Muscle of back (tissue), 13 donors: ENCODE data around the gene ARL11. TPM values are rescaled to one million over a fixed set of nuclear protein-coding genes. Genes with fewer than 3 reads are reported as not detected.
A peak's percentile ranks its signal among the peaks of the same experiment; 100 is the strongest.
"Not testable (repeated sequence)": the region's sequence is repeated elsewhere in the genome, so short reads cannot be mapped to it uniquely, and the experiment has no call there.

ENCODE experiments used
- DNase-seq, 3 donors: peaks; one replicate each; pipeline versions ENCODE4 v3.0.0 to v3.0.0-alpha.2; 2013
- long read RNA-seq, 9 donors: transcript quantifications; one replicate each; lab custom pipeline, GENCODE V29; 2026
- polyA plus RNA-seq, 10 donors: library from polyadenylated mRNA; unstranded; fragments of 120-200 nt; gene quantifications; one replicate each; pipeline ENCODE4 v1.2.1, GENCODE V29; 2013; ENCODE audit not compliant: insufficient read length in 10 of 10

The ARL11 gene
- under 1 TPM; 0.26 to 0.75 (median 0.36) TPM for polyA plus RNA-seq
- long read RNA-seq, donor 1: 0 reads
- long read RNA-seq, donor 2: 0 reads
- long read RNA-seq, donor 3: 0 reads
- long read RNA-seq, donor 4: 0 reads
- long read RNA-seq, donor 5: 0 reads
- long read RNA-seq, donor 6: 0 reads
- long read RNA-seq, donor 7: 0 reads
- long read RNA-seq, donor 8, partial matches to known transcripts: 0 of 1 reads
- long read RNA-seq, donor 8, other reads (novel, unspliced or antisense): 0 of 1 reads
- long read RNA-seq, donor 9: 0 reads

DNA sequence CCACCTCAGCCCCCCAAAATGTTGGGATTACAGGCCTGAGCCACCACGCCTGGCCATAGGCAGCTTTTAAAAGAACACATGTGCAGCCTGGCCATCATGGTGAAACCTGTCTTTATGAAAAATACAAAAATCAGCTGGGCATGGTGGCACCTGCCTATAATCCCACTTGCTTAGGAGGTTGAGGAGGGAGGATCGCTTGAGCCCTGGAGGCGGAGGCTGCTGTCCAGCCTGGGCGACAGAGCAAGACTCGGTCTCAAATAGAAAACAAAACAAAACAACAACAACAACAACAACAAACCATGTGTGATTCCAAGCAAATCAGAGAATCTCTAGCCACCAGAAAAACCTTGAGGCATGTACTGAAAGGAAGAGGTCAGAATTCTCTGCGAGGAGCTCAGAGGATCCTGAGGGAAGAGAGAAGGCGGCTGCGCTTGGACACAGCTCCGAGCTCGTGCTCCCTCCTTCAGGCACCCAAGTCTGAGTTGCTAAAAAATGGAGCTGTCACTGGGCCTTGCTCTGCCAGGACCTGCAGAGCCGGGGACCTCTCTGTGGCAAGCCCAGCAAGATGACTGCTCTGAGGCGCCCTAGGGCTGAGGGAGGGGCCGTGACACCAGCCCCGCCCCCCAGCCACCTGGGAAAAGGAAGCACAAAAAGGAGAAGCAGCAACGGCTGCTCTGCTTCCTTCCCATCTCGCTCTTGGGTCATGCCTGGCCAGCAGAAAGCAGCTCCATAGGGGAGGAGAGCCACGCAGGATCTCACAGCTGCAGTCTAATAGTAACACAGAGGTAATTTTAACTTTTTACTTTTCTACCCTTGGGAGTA, at the start of gene ARL11:
Gene ARL11 (plus strand): TSS at position 677 of the 822 bp plus-strand sequence. CDS start 1,941 bp downstream, outside the sequence.
- DNase-seq: peak in 2 of 3 donors; percentile 34 to 75

DNA sequence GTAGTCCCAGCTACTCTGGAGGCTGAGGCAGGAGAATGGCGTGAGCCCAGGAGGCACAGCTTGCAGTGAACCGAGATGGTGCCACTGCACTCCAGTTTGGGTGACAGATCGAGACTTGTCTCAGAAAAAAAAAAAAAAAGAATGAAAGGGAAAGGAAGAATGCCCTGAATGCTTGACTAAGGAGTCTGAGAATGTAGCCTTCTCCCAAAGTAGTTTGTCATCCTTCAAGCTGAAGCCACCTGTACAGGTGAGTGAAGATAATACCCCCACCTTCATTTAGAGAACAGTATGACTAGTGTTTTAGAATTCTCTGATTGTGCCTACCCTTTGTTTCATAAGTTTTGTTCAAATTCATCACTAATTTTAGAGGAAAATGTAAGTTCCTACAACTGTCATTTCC, 48.8 kb upstream of the ARL11 start:
- no peak for DNase-seq

DNA sequence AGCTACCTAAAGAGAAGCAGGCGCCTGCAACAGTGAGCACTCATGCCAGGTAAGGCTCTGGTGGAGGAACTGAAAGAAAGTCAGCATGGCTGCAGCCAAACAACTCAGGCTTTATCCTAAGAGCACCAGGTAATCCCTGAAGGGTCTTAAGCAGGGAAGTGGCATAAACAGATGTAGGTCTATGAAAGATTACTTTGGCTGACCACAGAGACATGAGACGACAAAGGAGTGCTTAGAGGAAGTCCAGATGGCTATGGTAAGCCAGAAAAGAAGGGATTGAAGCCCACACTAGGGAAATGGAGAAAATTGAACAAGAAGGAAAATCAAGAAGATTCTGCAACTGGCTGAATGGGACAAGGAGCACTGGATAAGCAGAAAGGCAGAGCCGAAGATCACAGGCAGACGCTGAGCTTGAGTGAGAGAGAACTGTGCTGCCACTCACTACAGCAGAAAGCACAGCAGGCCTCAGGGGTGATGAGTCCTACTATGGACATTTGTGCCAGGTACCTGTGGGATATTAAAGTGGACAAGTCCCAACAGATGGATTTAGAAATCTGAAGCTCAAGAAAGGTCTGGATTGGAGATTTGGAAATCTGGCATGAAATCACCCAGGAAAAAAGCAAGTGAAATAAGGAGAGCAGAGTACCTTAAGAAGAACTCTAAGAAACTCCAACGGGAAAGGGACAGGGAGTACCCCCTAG, 47.2 kb upstream of the ARL11 start:
- DNase-seq: no peak

DNA sequence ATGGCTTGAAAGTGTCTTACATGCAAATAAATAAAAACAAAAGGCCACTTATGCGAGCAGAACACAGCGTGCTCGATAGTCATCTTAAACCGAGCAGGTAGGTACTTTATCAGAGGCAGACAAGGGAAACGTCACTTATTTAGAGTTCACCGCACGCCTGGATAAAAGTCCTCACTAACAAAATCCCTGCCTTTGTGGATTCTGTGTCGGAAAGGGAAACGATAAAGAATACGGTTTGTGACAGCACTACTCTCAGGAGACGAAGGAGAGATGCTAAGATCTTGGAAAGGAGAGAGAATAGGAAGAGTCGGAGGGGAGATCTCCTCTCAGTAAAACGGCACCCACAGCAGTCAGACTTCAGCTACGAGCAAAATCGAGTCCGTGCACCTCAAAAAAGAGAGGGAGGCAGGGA, 43.5 kb upstream of the ARL11 start:
- peak in 2 of 3 donors; percentile 7 to 15 for DNase-seq

DNA sequence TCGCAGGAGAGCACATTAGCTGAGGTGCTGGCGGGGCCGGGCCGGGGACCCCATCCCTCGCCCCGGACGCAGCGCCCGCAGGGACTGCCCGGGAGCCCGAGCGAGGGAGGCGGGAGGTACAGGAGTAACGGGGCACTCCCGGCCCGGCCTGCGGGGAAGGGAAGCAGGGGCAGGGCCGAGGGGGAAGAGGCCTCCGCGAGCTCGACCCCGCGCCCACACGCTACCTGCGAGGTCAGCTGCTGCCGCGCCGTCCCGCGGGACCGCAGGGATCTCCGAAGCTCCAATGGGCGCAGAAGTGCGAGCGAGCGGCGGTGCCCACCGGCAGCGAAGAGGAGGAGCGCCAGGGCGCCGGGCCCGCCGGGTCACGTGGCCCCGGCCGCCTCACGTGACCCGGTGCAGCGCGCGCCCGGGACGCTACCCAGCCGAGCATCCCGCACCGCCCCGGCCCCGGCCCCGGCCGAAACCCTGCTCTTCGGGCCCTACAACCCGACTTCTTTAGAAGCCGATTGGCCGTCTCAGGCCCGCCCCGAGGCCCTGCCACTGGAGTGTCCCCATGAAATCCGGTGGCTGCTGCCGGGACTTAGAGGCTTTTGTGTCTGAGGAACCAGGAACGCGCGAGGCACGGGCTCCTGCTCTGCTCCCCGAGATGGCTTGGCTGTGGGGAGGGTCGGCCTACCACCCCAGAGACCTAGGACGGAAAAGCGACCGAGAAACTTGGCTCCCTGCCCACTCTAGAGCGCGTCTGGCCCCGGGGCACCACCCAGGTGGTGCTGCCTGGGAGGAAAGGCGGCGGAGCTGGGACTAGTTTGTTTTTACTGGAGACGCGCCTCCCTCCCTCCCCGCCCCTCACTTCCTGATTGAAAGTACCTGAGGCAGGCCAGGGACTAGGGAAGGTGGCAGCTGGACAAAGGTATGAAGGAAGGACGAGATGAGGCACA, 42.8 kb upstream of the ARL11 start, which contains the start of gene RCBTB1:
Gene RCBTB1 (minus strand): TSS at position 339 of the 938 bp plus-strand sequence. CDS start 18,279 bp downstream, outside the sequence.
- DNase-seq: peak; percentile 50 to 87 (median 76)

DNA sequence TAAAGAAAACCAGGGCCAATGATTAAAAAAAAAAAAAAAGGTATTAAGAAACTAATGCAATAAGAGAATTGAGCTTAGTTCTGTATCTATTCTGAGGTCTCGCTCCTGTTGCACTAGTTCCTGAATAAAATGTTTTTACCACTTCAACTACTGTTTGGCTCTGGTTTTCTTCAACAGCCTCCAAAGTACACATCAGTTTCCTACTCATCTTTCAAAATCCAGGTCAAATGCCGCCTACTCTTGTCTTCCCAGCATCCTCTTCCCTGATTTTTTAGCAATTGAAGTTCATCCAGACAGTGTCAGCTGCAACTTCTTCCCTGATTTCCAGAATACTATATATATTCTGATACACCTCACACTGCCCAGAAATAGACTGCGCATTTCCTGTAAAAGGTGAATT, 41.6 kb upstream of the ARL11 start:
- DNase-seq: no peak

DNA sequence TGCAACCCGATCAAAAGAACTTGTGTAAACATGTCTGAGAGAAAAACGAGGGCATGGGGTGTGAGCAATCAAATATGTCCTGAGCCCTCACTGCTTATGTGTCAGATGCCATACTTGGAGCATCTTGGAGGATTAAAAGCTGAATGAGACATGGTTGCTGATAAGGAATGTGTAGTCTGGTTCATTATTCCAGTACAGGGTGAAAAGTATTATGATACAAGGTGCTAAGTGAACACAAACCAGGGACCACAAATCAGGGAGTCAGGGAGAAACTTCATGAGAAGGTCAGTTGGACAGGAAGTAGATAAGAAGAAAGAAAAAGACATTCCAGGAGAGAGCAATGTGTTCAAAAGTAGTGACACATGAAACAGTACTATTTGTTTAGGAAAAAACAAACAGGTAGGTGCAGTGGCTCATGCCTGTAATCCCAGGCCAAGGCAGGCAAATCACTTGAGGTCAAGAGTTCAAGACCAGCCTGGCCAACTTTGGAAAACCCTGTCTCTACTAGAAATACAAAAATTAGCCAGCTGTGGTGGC, 40.9 kb upstream of the ARL11 start:
- DNase-seq: no peak

DNA sequence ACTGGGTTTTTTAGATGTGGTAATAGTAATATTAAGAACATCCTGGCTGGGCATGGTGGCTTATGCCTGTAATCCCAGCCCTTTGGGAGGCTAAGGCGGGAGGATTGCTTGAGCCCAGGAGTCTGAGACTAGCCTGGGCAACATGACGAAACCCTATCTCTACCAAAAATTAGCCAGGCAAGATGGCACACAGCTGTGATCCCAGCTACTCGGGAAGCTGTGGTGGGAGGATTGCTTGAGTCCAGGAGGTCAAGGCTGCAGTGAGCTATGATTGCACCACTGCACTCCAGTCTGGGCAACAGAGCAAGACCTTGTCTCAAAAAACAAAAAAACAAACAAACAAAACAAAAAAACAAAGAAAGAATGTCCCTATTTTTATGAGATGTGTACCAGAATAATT, 37.6 kb upstream of the ARL11 start:
- DNase-seq: not testable (repeated sequence)

DNA sequence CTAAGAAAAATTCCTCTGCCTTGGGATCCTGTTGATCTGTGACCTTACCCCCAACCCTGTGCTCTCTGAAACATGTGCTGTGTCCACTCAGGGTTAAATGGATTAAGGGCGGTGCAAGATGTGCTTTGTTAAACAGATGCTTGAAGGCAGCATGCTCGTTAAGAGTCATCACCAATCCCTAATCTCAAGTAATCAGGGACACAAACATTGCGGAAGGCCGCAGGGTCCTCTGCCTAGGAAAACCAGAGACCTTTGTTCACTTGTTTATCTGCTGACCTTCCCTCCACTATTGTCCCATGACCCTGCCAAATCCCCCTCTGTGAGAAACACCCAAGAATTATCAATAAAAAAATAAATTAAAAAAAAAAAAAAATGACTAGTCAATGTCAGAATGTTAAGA, 34.4 kb upstream of the ARL11 start:
- not testable (repeated sequence) for DNase-seq

DNA sequence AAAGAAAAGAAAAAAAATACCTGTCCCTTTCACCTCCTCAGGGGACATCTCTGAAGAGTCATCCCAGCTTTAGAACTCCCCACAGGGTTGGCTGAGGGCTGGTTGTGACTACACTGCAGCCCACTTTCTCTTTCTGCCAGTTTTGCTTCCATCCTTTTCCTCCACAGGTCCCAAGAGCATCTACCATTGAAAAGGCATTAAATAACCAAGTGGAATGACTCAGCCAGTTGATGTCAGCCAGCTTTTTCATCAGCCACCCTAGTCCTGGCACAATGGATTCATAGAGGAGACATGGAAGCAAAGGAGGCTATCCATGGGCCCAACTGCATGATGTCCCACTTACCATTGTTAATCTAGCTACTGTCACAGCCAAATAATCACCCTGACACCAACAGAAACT, 33.7 kb upstream of the ARL11 start:
- no peak for DNase-seq

DNA sequence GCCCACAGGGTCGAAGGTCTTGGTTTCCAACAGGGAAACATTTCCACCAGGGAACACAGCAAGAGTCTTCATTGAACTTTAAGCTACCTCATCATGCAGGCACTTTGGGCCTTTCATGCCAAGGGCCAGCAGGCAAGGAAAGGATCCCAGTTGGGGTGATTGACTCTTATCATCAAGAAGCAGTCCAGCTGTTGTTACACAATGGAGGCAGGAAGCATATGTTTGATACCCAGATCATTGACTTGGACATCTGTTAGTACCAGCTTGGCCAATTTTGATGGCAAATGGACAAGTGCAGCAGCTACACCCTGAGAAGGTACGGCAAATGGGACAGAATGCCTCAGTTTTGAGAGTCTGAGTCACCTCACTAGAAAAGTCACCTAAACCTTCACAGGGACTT, 32.1 kb upstream of the ARL11 start:
- DNase-seq: no peak

DNA sequence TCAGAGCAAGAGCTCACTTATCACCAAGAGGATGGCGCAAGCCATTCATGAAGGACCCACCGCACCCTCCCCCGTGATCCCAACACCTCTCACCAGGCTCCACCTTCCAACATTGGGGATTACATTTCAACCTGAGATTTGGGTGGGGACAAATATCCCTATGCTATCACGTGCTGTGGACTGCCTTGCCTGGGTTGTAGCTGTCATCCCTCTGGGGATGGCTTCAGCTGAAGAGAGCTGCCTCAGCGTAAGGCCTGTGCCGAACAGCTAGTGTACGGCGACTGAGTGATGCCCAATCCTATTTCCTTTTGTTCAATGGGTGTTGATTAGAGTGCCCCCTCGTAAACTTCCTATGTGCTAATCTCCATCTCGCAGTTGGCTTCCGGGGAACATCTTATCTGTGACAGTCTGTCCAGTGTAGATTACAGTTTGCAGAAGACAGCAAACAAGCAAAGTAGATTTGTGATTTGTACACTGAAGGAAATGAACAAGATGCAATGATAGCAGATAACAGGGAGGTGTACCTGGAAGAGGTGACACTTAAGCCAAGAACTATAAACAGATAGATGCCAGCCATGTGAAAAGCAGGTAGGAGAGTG, 31.2 kb upstream of the ARL11 start:
- DNase-seq: no peak

DNA sequence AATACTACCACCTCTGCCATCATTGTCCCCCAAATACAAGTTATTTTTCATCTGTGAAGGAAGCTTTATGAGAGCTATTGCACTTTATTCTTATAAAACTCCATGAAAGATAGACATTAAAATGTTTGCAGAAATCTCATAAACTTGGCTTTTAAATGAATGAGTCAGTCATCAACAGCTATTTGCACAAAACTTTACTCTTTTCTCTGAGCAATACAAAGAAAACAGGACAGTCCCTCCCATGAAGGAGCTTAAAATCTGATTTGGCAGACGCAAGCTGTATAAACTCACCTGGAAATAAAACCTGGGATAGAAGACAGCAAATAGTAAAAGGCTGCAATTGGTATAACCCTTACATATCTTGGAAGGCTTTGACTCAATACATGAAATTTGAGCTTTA, 26.3 kb upstream of the ARL11 start:
- DNase-seq: no peak

DNA sequence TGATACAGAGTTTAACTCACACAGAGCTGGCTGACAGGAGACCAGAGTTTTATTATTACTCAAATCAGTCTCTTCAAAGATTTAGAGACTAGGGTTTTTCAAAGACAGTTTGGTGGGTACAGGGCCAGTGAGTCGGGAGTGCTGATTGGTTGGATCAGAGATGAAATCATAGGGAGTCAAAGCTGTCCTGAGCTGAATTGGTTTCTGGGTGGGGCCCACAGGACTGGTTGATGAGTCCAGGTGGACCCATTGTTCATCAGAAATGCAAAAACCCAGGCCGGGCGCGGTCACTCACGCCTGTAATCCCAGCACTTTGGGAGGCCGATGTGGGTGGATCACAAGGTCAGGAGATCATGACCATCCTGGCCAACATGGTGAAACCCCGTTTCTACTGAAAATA, 25.7 kb upstream of the ARL11 start:
- DNase-seq: not testable (repeated sequence)

DNA sequence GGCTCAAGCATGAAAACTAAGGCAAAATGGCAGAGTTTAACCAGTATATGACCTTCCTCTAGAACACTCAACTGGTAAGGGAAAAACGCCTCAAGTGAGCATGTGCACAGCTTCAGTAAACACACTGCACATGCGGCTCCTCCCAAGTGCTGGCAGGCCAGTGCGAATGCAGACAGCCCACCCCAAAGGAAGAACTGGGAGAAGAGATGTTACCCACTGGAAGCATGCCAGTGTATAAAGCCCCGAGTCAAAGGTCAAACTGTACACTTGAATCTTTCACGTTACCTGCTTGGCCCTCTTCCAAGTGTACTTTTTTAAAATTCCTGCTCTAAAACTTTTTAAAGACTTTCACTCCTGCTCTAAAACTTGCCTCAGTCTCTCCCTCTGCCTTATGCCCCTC, 23.7 kb upstream of the ARL11 start:
- DNase-seq: no peak

DNA sequence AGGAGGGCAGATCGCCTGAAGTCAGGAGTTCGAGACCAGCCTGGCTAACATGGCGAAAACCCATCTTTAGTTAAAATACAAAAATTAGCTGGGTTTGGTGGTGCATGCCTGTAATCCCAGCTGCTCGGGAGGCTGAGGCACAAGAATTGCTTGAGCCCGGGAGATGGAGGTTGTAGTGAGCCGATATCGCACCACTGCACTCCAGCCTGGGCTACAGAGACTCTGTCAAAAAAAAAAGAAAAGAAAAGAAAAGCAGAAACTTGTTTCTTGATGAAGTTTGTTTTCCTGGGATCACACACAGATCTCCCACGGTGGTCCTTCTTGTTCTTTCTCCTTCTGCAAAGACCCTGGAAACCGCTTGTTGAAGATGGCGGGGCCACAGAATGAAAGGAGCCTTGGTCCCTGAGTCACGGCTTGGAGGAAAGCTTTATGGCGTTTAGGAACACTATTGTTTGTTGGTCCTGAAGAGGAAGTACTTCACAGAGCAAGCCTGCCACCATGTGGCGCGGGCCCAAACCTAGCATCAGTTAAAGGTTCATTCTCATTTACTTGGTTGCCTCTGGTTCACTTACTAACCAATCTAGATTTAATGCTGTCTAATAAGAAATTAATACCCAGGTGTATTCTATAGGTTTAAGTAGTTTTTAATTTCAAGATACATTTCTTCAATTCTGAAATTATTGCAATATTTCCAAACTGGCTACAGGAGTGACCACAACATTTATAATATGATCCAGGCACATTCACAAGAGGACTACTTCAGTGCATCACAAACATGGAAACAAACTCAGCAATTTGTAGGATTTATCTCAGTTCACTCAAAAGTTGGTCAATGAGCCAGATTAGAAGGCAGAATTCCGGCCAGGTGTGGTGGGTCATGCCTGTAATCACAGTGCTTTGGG, 21.3 kb upstream of the ARL11 start:
- DNase-seq: peak; percentile 82 to 92 (median 87)

DNA sequence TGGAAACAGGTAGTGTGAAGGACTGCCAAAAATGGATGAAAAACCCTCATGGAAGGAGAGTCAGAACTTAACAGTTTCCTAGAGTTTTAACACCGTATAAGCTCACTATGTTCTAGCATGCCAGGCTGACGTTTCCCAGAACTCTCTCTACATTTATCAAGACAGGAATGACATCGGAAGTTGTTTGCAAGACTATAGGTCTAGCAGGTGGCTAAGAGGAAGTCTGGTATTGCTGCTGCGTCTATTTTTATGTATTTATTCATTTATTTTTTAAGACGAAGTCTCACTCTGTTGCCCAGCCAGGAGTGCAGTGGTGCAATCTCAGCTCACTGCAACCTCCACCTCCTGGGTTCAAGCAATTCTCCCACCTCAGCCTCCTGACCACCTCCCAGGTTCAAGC, 20.5 kb upstream of the ARL11 start:
- DNase-seq: no peak

DNA sequence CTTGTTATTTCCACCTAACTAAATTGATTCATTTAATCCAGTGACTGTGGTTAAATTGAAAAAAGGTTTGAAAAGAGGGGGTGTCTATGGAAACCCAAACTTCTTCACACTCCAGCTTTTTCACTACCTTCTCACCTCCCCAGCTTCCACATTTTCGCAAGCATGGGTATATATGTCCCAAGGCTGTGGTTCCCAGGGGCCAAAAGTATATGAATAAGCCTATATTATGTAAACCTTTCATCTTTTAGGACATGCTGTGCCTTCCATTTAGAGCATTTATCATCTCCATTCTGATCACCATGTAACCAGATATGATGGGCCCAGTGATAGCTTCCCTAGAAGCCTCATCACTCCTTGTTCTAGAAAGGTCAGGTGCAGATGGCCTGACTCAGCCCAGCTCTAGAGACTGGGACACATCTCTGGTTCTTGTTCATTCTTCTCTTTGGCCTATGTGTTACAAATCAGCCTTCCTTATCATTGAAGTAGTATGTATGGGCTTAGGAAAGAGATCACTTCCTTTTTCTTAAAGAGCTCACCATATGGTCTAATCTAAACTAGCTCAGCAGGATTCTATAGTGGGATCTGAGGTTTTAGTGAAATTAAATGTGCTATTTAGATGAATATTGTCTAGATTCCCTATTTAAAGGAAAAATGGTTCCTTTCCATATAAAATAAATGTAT, 19.5 kb upstream of the ARL11 start:
- DNase-seq: no peak

DNA sequence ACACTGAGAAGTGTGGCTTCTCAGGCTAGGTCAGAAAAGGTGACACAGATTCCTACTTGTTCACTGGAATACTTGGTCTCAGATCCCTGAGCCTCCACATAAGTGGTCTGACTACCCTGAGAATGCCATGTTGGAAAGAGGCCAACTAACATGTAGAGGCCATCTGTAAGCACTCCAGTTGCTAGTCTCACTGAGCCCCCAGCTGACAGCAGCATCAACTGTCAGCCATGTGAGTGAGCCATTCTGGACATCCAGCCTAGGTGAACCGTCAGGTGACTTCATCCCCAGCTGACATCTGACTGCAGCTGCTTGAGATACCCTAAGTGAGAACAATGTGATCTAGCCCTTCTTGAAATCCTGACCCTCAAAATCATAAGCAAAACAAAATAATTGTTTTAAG, 18.1 kb upstream of the ARL11 start:
- DNase-seq: peak in 2 of 3 donors; percentile 30 to 67
